ENCODE data around the gene PCDH11X. TPM values are rescaled to one million over a fixed set of nuclear protein-coding genes. Genes with fewer than 3 reads are reported as not detected.
"Not testable (repeated sequence)": the region's sequence is repeated elsewhere in the genome, so short reads cannot be mapped to it uniquely, and the experiment has no call there.

The PCDH11X gene
- total RNA-seq, 1 experiment from 2014 or later: 31.0 TPM

DNA sequence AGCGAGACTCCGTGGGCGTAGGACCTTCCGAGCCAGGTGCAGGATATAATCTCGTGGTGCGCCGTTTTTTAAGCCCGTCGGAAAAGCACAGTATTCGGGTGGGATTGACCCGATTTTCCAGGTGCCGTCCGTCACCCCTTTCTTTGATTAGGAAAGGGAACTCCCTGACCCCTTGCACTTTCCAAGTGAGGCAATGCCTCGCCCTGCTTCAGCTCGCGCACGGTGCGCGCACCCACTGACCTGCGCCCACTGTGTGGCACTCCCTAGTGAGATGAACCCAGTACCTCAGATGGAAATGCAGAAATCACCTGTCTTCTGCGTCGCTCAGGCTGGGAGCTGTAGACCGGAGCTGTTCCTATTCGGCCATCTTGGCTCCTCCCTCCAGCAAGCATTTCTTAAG is 46.1 kb downstream of the PCDH11X start:
- H2BK120ac ChIP-seq (ENCODE audit: low read depth, low read length, poor library complexity, severe bottlenecking); DNase-seq; H3K4ac ChIP-seq (ENCODE audit: low read depth, low read length); H3K23ac ChIP-seq (ENCODE audit: insufficient read length, low read depth, low read length); H3K4me3 Mint-ChIP-seq; H2BK12ac ChIP-seq (ENCODE audit: insufficient read length, low read depth, low read length); H3K4me1 ChIP-seq (ENCODE audit: insufficient read depth, low read length); H3K79me1 ChIP-seq (ENCODE audit: insufficient read depth, low read depth, low read length, poor library complexity, severe bottlenecking); H3K27ac Mint-ChIP-seq; H3K23me2 ChIP-seq (ENCODE audit: insufficient read length, low read depth, low read length, poor library complexity, severe bottlenecking); H3K4me1 Mint-ChIP-seq; H3K27me3 ChIP-seq (ENCODE audit: insufficient read depth, low read length); H4K20me1 ChIP-seq (ENCODE audit: control insufficient read depth, insufficient read depth, insufficient read length); H2AFZ ChIP-seq (ENCODE audit: low read length); H3K9me3 ChIP-seq (ENCODE audit: control insufficient read depth, low read depth, low read length); H3T11ph ChIP-seq (ENCODE audit: low read length); H3K9me3 Mint-ChIP-seq; H2BK15ac ChIP-seq (ENCODE audit: low read depth, low read length); H4K5ac ChIP-seq (ENCODE audit: insufficient read length, low read depth, low read length); H2BK5ac ChIP-seq (ENCODE audit: insufficient read length, low read length); H3K18ac ChIP-seq (ENCODE audit: insufficient read length, low read depth, low read length); H3K9ac ChIP-seq (ENCODE audit: extremely low read depth, insufficient read length, low read length); H3K27me3 Mint-ChIP-seq (ENCODE audit: low read depth); H3K4me2 ChIP-seq (ENCODE audit: insufficient read depth, insufficient read length, low read length); H2AK5ac ChIP-seq (ENCODE audit: insufficient read length, low read length); H3K27ac ChIP-seq (ENCODE audit: insufficient read length, low read depth, low read length); H4K8ac ChIP-seq (replicated peaks; ENCODE audit: insufficient read length, low read depth, low read length); H3K79me2 ChIP-seq (ENCODE audit: insufficient read depth, low read length); H3K14ac ChIP-seq (ENCODE audit: insufficient read depth, low read length); H3K56ac ChIP-seq (ENCODE audit: insufficient read length, low read depth, low read length); H4K91ac ChIP-seq (ENCODE audit: insufficient read length, low read depth, low read length); H2BK20ac ChIP-seq (ENCODE audit: low read depth, low read length, poor library complexity, severe bottlenecking): not testable (repeated sequence)
- no CpG with 5 or more reads among the region's 24 CpGs for WGBS (ENCODE audit: extremely low coverage, insufficient read length, low lambda C conversion rate)
- peaks cover 2 to 21% (median 15%) of the 10 kb centered on the region in 3 experiments for H3K36me3 Mint-ChIP-seq (ENCODE audit: insufficient read depth in 1 of 3, low read depth in 3 of 3)

Measured in H9 (cell line).